GM15510 (cell line): ENCODE measurements around the gene CLIP1.

Source experiments
- POLR2A ChIP-seq: IDR thresholded peaks from 3 replicates; pipeline ENCODE4 v1.6.1; 2011; ENCODE audit warnings: borderline replicate concordance; ENCODE audit not compliant: insufficient read length; ENCODE audit errors: extremely low read depth

The CLIP1 gene

GRCh38 chr12:122421821-122422729, at the start of gene CLIP1:
TSS of gene CLIP1 (minus strand) at chr12:122422669. CDS start at chr12:122380452, 42,217 bp downstream.
- peak; percentile 70 for TF ChIP-seq POLR2A

- no peak for TF ChIP-seq POLR2A
These were observed 49.1 kb upstream of the CLIP1 start for GRCh38 chr12:122471324-122472226.

DNA sequence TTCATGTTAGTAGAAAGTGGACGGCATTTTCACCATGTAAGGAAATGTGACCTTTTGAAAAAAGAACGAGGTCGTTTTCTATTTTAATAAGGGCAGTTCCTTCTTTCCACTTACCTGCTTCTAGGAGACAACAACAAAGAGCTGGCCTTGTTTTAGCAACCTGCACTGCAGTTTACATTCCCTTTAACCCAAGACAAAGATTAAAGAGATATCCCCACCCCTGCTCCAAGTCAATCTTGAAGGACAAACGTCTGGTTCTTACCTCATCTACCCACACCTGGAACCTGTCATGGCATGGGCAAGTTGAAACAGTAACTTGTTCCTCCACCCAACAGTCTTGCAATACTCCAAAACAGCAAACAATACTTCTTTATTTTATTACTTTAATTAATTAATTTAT, 45.5 kb upstream of the CLIP1 start:
- no peak for TF ChIP-seq POLR2A

- TF ChIP-seq POLR2A, result no peak
These were observed 38.2 kb upstream of the CLIP1 start for GRCh38 chr12:122460641-122461040.

GRCh38 chr12:122460061-122460460, 37.6 kb upstream of the CLIP1 start:
- TF ChIP-seq POLR2A, result no peak

- no peak for TF ChIP-seq POLR2A
These were observed 36.7 kb upstream of the CLIP1 start for GRCh38 chr12:122459211-122459610.

DNA sequence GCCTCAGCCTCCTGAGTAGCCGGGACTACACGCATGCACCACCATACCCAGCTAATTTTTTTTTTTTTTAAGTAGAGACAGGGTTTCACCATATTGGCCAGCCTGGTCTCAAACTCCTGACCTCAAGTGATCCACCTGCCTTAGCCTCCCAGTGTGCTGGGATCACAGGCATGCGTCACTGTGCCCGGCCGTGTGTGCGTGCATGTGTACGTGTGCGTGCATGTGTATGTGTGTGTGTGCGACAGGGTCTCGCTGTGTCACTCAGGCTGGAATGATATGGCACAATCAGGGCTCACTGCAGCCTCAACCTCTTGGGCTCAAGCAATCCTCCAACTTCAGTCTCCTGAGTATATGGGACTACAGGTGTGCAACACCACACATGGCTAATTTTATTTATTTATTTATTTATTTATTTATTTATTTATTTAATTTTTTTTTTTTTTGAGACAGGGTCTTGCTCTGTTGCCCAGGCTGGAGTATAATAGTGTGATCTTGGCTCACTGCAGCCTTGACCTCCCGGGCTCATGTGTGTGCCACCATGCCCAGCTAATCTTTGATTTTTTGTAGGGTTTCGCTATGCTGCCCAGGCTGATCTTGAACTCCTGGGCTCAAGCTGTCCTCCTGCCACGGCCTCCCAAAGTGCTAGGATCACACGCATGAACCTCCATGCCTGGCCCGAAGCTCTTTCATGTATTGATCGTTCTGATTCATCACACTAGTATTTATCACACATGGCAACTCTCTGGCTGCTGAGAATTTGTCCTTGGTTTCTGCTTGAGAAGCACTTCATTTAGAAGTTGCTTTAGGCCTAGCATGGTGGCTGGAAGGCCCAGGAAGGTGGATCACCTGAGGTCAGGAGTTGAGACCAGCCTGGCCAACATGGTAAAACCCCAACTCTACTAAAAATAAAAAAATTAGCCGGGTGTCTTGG, 35.9 kb upstream of the CLIP1 start:
- TF ChIP-seq POLR2A, result no peak

DNA sequence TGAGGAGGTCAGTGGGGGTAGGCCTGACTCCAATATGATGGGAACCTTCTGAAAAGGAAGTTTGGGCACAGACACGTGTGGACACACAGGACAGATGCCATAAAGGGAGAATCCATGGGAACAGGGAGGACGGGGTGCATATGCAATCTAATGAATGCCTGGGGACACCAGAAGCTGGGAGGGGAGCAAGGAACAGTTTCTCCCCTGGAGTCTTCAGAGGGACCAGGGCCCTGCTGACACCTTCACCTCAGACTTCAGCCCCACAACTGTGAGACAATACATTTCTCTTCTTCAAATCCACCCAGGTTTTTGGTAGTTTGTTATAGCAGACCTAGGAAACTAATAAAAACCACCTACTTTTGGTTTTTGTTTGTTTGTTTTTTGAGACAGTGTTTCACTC, 35.2 kb upstream of the CLIP1 start:
- TF ChIP-seq POLR2A, result no peak

- no peak for TF ChIP-seq POLR2A
These were observed 32.3 kb upstream of the CLIP1 start for GRCh38 chr12:122454739-122455138.

DNA sequence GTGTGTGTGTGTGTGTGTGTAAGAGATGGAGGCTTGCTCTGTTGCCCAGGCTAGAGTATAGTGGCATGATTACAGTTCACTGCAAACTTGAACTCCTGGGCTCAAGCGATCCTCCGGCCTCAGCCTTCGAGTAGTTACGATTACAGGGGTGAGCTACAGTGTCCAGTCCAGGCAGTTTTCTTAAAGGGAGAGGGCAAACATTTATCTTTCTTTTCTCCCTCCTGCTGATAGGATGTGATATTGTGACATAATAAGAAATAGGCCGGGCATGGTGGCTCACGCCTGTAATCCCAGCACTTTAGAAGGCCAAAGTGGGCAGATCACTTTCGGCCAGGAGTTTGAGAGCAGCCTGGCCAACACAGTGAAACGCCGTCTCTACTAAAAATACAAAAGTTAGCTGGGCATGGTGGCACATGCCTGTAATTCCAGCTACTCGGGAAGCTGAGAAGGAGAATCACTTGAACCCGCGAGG, 31.8 kb upstream of the CLIP1 start:
- TF ChIP-seq POLR2A, result no peak

DNA sequence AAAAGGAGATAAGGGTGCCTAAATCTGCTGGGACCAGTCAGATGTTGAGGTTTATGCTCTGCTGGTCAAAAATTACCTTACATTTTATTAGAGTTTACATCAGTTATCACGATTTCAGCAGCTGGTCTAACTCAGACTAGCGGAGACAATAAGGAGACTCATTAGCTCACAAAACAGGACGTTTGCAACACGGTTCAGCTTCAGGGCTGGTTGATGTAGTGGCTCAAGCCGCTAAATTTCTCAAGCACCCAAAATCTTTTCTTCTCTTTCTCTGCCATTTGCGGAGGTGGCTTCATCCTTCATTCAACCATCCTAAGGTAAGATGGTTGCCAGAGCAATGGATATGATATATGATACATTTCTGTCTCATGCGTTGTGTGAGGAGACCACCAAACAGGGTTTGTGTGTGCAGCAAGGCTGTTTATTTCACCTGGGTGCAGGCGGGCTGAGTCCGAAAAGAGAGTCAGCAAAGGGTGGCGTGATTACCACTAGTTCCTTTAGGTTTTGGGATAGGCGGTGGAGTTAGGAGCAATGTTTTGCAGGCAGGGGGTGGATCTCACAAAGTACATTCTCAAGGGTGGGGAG, 30.3 kb upstream of the CLIP1 start:
- no peak for TF ChIP-seq POLR2A

DNA sequence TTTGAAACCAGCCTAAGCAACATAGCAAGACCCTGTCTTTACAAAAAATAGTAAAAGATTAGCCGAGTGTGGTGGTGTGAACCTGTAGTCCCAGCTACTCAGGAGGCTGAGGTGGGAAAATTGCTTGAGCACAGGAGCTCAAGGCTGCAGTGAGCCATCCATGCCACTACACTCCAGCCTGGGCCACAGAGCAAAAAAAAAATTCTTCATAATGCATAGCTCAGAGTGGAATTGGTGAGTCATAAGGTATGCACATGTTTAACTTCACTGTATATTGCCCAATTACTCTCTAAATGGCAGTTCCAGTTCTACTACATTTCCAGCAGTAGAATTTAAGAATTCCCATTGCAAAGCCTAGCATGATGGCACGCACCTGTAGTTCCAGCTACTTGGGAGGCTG, 26.8 kb upstream of the CLIP1 start:
- no peak for TF ChIP-seq POLR2A

DNA sequence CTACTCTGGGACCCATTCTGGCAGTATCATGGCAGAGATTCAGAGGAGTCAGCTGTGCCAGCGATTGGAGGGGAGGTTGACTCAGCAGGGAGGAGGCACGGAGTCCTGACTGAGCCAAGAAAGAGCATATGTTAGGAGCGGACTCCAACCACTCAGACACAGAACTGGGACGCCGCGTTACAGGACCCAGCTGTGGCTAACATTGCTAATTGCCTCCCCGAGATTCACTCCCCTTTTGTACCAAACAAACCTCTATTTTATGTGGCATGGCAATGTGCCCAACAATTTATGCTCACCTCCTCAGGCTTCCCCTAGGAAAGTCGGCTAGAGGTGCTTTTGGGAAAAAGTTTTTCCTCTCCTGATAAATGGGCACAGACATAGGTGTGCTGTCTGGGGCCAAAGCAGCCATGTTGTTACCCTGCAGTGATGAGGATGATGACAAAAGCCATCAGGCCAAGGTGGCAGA, 15.2 kb upstream of the CLIP1 start:
- TF ChIP-seq POLR2A, result no peak

GRCh38 chr12:122435186-122435585, 12.7 kb upstream of the CLIP1 start:
- no peak for TF ChIP-seq POLR2A

DNA sequence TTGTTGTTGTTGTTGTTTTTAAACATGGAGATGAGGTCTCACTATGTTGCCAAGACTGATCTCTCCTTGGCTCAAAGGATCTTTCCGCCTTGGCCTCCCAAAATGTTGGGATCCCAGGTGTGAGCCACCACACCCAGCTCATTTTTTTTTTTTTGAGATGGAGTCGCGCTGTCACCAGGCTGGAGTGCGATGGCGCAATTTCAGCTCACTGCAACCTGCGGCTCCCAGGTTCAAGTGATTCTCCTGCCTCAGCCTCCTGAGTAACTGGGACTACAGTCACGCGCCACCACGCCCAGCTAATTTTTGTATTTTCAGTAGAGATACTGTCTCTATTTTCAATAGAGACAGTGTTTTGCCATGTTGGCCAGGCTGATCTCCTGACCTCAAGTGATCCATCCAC, 4.9 kb upstream of the CLIP1 start:
- TF ChIP-seq POLR2A, result no peak
